Astrocyte (in vitro differentiated cells and primary cell): Measurements from ENCODE around the gene HLTF. TPM values are rescaled to one million over a fixed set of nuclear protein-coding genes. Genes with fewer than 3 reads are reported as not detected.

Source experiments
- DNase-seq: peaks from one replicate; pipeline ENCODE4 v3.0.0-alpha.2; 2010; ENCODE audit warnings: low read depth
- FAIRE-seq: peaks from 2 replicates; lab custom pipeline; 2011; peaks lifted over from hg19 to GRCh38; lab: Jason Lieb, UNC
- H2AFZ ChIP-seq: 2 replicates; pipeline ENCODE4 v1.6.0; 2012; ENCODE audit warnings: low read depth, low read length, inconsistent platforms
- H3K27ac ChIP-seq: 2 replicates; pipeline ENCODE4 v1.5.1; 2011; ENCODE audit warnings: low read depth, low read length, inconsistent platforms
- H3K27me3 ChIP-seq: 2 replicates; pipeline ENCODE4 v1.6.0; 2011; ENCODE audit warnings: low read length, inconsistent platforms; ENCODE audit not compliant: insufficient read depth
- H3K36me3 ChIP-seq: 2 replicates; pipeline ENCODE4 v1.5.1; 2011; ENCODE audit warnings: low read length, inconsistent platforms; ENCODE audit not compliant: insufficient read depth
- H3K4me1 ChIP-seq: 2 replicates; pipeline ENCODE4 v1.5.1; 2011; ENCODE audit warnings: low read length, inconsistent platforms; ENCODE audit not compliant: insufficient read depth
- H3K4me2 ChIP-seq: 2 replicates; pipeline ENCODE4 v1.6.0; 2012; ENCODE audit warnings: low read length, inconsistent platforms
- H3K4me3 ChIP-seq: 2 replicates; pipeline ENCODE4 v1.5.1; 2011; ENCODE audit warnings: low read depth, mild to moderate bottlenecking, low read length, inconsistent platforms; ENCODE audit not compliant: insufficient read depth
- H3K79me2 ChIP-seq: 2 replicates; pipeline ENCODE4 v1.6.0; 2012; ENCODE audit warnings: mild to moderate bottlenecking, low read length, inconsistent platforms; ENCODE audit not compliant: insufficient read depth
- H3K9ac ChIP-seq: 2 replicates; pipeline ENCODE4 v1.6.0; 2012; ENCODE audit warnings: mild to moderate bottlenecking, low read length, inconsistent platforms
- H3K9me3 ChIP-seq: 2 replicates; pipeline ENCODE4 v1.5.1; 2012; ENCODE audit warnings: low read depth, mild to moderate bottlenecking, low read length, inconsistent platforms; ENCODE audit not compliant: insufficient read depth
- H4K20me1 ChIP-seq: 2 replicates; pipeline ENCODE4 v1.6.0; 2012; ENCODE audit warnings: low read length, inconsistent platforms; ENCODE audit not compliant: insufficient read depth
- H3K27ac Mint-ChIP-seq: one replicate; pipeline ENCODE4 v1.8.0; 2021; ENCODE audit warnings: mild to moderate bottlenecking, mixed read lengths; ENCODE audit not compliant: unreplicated experiment
- H3K27me3 Mint-ChIP-seq: one replicate; pipeline ENCODE4 v1.8.0; 2021; ENCODE audit warnings: low read depth, mixed read lengths; ENCODE audit not compliant: unreplicated experiment
- H3K36me3 Mint-ChIP-seq: one replicate; pipeline ENCODE4 v1.8.0; 2021; ENCODE audit warnings: low read depth, mixed read lengths; ENCODE audit not compliant: unreplicated experiment
- H3K4me1 Mint-ChIP-seq: one replicate; pipeline ENCODE4 v1.8.0; 2021; ENCODE audit warnings: low read depth, mixed read lengths; ENCODE audit not compliant: unreplicated experiment
- H3K4me3 Mint-ChIP-seq: one replicate; pipeline ENCODE4 v1.8.0; 2021; ENCODE audit warnings: mild to moderate bottlenecking, moderate library complexity, mixed read lengths; ENCODE audit not compliant: unreplicated experiment
- H3K9me3 Mint-ChIP-seq: one replicate; pipeline ENCODE4 v1.8.0; 2021; ENCODE audit warnings: mild to moderate bottlenecking, mixed read lengths; ENCODE audit not compliant: unreplicated experiment
- CTCF ChIP-seq: IDR thresholded peaks from 2 replicates; pipeline ENCODE4 v1.5.1; 2011; ENCODE audit warnings: low read depth, mild to moderate bottlenecking, inconsistent platforms, low read length, moderate library complexity; ENCODE audit not compliant: insufficient read depth
- EZH2 ChIP-seq: IDR thresholded peaks from 2 replicates; pipeline ENCODE4 v1.6.1; 2012; ENCODE audit warnings: mild to moderate bottlenecking, low read length, inconsistent platforms; ENCODE audit not compliant: insufficient read depth
- total RNA-seq: library from RNA; stranded (reverse); gene quantifications from 2 replicates; pipeline ENCODE4 v1.2.1, GENCODE V29; 2021

The HLTF gene
- total RNA-seq, 1 donor from 2014 or later = 19.5 TPM

- H3K36me3 Mint-ChIP-seq = no peaks in the 10 kb centered on the region
- Histone ChIP-seq H3K36me3 (no peaks in the 10 kb centered on the region), H3K79me2 (no peaks in the 10 kb centered on the region), H3K9me3 (no peaks in the 10 kb centered on the region), H3K4me3 (no peak overlapping the region), H2AFZ (no peak overlapping the region), H4K20me1 (no peaks in the 10 kb centered on the region), H3K27me3 (no peaks in the 10 kb centered on the region), H3K9ac (no peak overlapping the region), H3K27ac (no peak overlapping the region), H3K4me1 (no peaks in the 10 kb centered on the region), H3K4me2 (no peak overlapping the region)
- no peaks in the 10 kb centered on the region for H3K9me3 Mint-ChIP-seq
- H3K27ac Mint-ChIP-seq = no peak overlapping the region
- H3K27me3 Mint-ChIP-seq = no peaks in the 10 kb centered on the region
- no peak overlapping the region for H3K4me3 Mint-ChIP-seq
- TF ChIP-seq CTCF (no peak), EZH2 (no peak)
- DNase-seq (no peak), FAIRE-seq (no peak)
- H3K4me1 Mint-ChIP-seq = no peaks in the 10 kb centered on the region
Observed at GRCh38 chr3:149091983-149092382, 5.7 kb upstream of the HLTF start.

GRCh38 chr3:149090907-149091306, 4.6 kb upstream of the HLTF start:
- Histone ChIP-seq H3K36me3 (no peaks in the 10 kb centered on the region), H4K20me1 (no peaks in the 10 kb centered on the region), H3K9me3 (no peaks in the 10 kb centered on the region), H3K4me1 (no peaks in the 10 kb centered on the region), H2AFZ (no peak overlapping the region), H3K4me2 (no peak overlapping the region), H3K4me3 (no peak overlapping the region), H3K27me3 (no peaks in the 10 kb centered on the region), H3K27ac (no peak overlapping the region), H3K79me2 (peaks cover 3% of the 10 kb centered on the region), H3K9ac (no peak overlapping the region)
- H3K4me1 Mint-ChIP-seq = no peaks in the 10 kb centered on the region
- no peak for TF ChIP-seq EZH2
- no peak for TF ChIP-seq CTCF
- no peaks in the 10 kb centered on the region for H3K9me3 Mint-ChIP-seq
- no peak for DNase-seq
- no peak overlapping the region for H3K4me3 Mint-ChIP-seq
- FAIRE-seq = no peak
- no peaks in the 10 kb centered on the region for H3K27me3 Mint-ChIP-seq
- no peaks in the 10 kb centered on the region for H3K36me3 Mint-ChIP-seq
- no peak overlapping the region for H3K27ac Mint-ChIP-seq

- Mint-ChIP-seq H3K4me1 (peaks cover 2% of the 10 kb centered on the region), H3K9me3 (no peaks in the 10 kb centered on the region), H3K4me3 (no peak overlapping the region), H3K27me3 (no peaks in the 10 kb centered on the region), H3K27ac (no peak overlapping the region), H3K36me3 (peaks cover 2% of the 10 kb centered on the region)
- H3K79me2 ChIP-seq = peaks cover 8% of the 10 kb centered on the region
- H4K20me1 ChIP-seq = no peaks in the 10 kb centered on the region
- no peak for TF ChIP-seq CTCF
- no peak for TF ChIP-seq EZH2
- no peaks in the 10 kb centered on the region for H3K36me3 ChIP-seq
- H3K27me3 ChIP-seq = no peaks in the 10 kb centered on the region
- H3K4me2 ChIP-seq = no peak overlapping the region
- DNase-seq (no peak), FAIRE-seq (no peak)
- H3K4me1 ChIP-seq = peaks cover 2% of the 10 kb centered on the region
- H3K9ac ChIP-seq = no peak overlapping the region
- H2AFZ ChIP-seq = no peak overlapping the region
- H3K27ac ChIP-seq = no peak overlapping the region
- no peaks in the 10 kb centered on the region for H3K9me3 ChIP-seq
- no peak overlapping the region for H3K4me3 ChIP-seq
Observed at GRCh38 chr3:149090461-149090860, 4.1 kb upstream of the HLTF start.
